Fibroblast of the conjunctiva (primary cell): ENCODE results near the gene CELA1.
A peak's percentile ranks its signal among the peaks of the same experiment; 100 is the strongest.

Experiments used
- DNase-seq: peaks from one replicate; pipeline ENCODE4 v3.0.0-alpha.2; 2010; ENCODE audit warnings: low read depth

CELA1 gene

DNA sequence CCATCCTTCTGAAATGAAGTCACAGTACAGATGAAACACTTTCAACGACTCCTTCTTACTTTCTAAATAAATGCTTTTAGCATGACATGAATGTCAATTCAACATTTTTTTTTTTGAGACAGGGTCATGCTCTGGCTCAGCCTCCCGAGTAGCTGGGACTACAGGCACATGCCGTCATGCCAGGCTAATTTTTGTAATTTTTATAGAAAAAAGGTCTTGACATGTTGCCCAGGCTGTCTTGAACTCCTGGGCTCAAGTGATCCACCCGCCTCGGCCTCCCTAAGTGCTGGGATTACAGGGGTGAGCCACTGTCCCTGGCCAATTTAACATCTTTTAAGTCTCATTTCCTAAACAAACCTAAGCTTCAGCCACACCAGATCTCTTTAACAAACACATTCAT lies 28.4 kb upstream of the CELA1 start:
- no peak for DNase-seq

DNA sequence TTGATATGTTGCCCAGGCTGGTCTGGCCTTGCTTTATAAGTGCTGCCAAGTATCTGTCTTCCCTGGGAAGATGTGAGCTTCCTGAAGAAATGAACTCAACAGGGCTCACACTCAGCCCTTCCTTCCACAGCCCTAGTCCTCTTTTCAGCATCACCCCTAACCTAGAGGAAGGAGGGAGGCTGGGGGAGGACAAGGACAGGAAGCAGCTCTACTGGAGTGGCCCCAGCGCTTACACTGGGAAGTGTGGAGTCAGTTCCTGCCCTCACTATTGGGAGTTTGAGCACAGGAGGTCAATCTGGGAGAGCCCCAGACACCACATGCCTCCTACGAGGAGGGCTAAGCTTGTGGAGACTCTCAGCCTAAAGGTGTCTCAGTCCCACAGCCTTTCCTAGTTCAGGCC lies 27.9 kb upstream of the CELA1 start:
- no peak for DNase-seq

DNA sequence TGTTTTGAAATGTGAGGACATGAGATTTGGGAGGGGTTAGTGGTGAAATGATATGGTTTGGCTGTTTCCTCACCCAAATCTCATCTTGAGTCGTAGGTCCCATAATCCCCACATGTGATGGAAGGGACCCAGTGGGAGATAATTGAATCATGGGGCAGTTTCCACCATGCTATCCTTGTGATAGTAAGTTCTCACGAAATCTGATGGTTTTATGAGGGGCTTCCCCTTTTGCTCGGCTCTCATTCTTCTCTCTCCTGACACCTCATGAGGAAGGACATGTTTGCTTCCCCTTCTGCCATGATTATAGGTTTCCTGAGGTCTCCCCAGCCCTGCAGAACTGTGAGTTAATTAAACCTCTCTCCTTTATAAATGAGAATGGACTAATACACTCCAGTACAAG lies 26.7 kb upstream of the CELA1 start:
- no peak for DNase-seq

DNA sequence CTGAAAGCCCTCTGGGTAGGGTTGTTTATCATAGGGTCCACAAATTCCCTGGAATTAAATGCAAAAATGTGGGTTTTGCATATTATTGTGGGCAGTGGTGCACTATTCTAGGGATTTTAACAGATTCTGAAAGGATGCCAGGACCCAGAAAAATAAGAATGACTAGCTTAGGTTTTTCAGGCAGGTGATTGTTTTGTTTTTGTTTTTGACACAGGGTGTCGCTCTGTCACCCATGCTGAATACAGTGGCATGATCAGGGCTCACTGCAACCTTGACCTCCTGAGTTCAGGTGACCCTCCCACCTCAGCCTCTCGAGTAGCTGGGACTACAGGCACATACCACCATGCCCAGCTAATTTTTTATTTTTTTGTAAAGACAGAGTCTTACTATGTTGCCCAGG lies 25.5 kb upstream of the CELA1 start:
- no peak for DNase-seq

DNA sequence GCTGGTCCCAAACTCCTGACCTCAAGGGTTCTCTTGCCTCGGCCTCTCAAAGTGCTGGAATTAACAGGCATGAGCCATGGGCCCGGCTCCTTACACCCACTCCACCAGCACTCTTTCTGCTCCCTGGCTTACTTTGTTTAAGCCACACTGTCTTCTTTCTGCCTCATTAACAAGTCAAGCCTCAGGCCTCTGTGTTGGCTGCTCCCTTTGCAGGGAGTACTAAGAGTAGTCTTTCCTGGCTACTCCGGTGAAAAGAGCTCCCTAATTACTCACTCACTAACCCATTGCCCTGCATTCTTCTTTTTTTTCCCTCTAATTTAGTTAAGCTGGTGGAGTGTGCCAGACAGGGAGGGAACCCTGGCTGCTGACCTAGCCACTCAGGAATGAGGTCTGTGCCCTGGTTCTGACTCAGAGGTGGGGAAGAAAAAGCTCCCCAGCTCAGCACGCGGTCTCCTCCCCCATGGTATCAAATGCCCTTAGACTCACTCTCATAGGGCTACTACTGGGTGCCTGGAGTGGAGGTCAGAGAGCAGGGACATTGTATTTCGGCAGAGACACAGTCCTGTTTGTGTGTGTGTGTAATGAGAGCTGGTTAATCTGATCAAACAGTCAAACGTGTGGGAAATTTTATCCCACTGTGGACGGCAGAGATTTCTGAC lies 24.9 kb upstream of the CELA1 start:
- DNase-seq = peak; percentile 91

DNA sequence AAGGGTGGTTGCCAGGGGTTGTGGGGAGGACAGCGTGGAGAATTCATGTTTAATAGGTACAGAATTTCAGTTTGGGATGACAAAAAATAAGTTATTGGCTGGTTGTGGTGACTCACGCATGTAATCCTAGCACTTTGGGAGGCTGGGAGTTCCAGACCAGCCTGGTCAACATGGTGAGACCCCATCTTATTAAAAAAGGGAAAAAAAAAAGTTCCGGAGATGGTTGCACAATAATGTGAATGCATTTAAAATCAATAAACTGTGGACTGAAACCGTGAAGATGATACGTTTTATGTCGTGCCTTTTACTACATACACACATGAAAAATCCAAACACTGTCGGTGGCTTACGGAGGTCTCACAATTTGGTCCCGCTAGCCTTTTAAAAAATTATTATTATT lies 24.2 kb upstream of the CELA1 start:
- DNase-seq = no peak

DNA sequence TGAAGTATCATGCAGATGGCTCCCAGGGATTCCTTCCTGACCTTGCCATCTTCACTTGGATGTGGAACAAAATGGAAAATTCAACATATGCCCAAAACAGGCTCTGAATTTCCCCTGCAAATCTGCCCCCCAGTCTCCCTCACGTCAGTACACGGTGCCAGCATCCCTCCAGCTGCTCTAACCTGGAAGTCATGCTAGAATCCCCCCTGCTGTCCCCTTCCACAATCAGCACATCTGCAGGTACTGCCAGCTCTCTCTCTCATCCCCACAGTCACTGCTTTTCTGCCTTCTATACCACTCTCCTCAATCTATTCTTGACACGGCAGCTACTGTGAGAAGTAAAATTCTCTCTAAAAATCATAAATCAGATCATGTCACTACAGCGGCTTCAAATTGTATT lies 23.1 kb upstream of the CELA1 start:
- DNase-seq = no peak

DNA sequence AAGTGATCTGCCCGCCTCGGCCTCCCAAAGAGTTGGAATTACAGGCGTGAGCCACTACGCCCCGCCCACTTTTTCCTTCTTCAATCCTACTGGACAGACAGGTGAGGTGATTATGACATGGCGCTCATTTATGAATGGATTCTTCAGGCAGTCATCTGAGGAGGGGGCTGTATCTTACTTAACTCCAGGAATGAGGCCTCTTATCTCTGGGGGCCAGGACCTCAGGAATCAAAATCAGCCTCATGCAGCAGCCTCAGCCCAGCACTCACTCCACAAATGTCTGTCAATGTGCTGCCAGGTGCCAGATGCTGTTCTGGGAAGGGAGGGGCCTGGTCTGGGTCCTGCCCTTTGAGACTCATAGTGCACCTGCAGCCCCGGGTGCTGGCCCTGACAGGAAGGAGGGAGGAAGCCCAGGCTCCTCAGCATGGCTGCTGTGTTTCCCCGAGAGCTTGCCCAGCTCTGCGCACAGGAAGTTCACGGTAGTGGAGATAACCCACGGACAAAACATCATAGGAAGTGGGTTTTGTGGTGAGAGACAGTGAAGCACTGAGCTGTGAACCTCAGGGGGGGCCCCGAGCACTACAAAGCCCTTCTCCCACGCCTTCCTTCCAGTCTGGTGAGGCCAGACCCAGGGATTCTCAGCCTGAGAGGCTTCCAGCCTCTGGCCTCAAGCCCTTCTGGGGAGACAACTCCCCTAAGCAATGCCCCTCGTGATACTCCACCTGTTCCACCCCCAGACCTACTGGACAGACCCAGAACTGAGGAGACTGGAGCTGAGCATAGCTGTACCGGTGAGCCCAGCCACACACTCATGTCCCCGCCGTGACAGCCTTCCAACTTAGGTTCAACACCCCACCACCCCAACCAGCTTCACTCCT lies 22.4 kb upstream of the CELA1 start:
- DNase-seq = no peak

DNA sequence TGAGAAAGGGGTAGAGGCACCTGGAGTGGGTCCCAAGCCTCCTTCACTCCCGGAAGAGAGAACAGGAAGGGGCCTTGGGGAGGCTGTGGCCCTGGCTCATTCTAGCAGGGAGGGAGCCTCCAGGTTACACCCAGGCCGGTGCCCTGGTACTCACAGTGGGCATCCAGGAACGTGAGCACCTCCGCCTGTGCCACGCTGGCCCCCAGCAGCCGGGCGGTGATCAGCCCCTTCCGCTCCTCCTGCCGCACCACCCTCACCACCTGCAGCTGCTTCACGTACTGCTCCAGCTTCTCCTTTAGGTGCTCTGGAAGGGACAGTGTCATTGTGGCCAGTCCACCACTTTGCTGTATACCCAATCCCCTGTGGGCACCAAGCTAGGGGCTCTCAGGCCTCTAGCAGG lies 18.8 kb upstream of the CELA1 start:
- no peak for DNase-seq

DNA sequence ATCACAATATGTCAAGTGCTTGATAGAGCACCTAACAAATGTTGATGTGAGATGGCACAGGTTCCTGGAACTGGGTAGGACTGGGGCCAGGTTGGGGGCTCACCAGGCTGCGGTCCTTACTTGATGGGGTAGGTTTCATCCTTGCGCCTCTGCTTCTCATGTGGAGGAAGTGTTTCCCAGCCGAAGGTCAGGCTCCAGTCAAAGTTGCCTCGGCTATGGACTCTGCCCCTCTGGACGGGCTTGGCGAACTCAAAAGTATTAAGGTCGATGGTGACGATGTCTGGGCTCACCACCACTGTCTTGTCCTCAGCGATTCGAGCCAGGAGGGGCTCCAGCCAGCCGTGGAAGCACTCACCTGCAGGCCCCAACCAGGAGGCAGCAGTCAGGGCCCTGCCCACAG lies 17.5 kb upstream of the CELA1 start:
- DNase-seq = no peak

DNA sequence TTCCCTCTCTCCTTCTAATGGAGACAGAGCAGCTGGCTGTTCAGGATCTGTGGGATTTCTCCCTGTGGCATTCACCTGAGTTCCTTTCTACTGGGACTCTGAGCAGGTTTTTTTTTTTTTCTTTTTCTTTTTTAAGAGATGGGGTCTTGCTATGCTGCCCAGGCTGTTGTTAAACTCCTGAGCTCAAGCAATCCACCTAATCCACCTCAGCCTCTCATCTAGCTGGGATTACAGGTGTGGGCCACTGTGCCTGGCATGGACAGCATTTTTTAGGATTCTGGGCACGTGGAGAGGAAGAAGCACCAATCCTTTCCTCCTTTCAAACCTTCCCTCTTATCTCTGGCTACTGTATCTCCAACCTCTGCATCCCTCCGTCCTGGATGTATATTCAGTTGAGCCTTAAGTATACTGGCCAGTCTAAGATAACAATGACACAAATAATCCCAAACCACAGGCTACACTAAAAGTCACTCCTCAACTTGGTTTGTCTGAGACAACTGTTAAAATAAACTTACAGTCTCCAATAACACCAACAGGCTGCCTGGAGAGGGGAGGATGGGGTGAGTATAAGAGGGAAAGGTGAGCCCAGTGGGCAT lies 16.4 kb upstream of the CELA1 start:
- DNase-seq = no peak

DNA sequence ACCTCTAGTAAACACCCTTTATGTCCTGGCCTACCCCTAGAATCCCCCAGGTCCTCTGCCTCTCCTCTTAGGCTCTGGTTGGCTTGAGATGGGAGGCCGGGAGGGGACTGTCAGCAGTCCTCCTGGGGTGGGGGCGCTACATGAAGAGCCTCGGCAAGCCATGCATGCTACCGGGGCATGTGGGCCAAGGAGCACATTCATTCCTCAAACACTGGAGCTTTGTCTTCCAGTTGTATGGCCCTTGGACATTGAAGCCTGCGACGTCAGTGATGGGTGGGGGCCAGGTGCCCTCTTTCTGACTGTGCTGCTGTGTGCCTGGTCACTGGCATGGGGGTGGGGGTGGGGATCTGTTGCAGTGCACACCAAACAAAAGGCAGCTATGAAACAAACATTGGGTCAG lies 15.8 kb upstream of the CELA1 start:
- DNase-seq = no peak

DNA sequence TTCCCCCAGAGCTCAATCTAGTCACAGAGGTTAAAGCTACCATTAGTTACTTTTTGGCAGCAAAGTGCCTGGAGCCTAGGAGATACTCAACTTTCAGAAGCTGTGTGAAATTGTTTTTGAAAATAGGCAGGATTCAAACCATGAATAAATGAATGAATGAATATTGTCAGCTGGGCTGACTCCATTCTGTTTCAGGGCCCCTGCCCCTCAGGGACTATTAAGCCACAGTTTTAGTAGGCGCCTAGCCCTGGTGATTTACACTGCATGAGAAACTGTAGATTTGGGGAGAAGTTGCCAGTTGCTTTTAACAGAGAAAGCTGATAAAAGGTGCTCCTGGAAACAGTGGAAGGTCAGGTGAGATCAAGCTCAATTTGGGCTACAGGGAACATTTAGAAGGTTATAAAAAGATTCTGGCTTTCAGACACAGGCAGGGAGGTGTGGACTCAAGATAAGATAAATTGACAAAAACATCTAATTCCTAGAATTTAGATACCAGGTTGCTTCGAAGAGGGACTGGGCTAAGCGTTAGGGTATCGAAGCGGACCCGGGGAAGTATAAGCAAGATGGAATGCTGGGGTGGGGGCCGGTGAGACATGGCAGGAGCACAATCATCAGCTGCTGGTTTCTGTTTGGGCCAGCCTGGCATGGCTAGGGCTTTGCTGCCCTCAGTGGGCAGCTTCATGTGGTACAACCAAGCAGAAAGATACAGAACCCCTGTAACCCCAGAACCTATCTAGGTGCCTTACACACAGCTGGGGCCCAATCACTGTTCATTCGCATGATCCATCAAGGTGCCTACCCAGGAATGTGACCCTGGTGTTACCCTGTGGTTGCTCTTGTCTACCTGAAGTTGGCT lies 14.9 kb upstream of the CELA1 start:
- DNase-seq = no peak

DNA sequence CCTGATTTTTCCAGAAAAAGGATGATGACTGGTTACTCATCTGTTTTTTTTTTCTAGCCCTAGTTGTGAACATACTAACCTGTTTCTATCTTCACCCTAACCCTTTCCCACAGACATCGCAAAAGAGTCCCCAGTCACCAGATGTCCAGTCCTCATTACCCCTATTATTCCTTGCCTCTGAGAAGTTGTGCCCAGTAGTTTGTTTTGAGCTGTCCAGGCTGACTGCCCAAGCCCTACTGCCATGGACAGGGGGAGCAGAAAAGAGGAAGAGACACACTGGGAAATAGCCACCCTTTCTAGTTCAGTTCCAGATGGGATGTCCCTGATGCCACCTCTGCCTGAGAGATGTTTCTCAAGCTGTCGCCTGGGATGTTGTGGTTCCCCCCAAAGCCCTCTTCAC lies 13.8 kb upstream of the CELA1 start:
- no peak for DNase-seq

DNA sequence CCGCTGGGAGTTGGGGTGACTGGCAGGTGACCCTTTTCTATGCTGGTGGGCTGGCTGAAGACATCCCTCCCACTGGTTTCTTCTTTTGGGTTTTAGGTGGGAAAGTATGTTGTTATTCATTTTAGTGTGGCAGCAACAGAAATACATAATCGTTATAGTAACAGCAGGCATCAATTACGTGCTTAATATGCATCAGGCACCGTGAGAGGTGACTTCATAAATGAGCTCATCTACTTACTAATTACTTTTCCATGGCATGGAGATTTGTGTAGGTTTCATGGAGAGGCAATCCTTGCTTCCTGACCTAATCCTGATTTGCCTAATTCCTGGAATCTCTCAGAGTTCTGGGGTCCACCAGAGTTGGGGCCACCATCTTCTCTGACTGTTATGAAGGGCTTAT lies 13.4 kb upstream of the CELA1 start:
- DNase-seq = no peak

DNA sequence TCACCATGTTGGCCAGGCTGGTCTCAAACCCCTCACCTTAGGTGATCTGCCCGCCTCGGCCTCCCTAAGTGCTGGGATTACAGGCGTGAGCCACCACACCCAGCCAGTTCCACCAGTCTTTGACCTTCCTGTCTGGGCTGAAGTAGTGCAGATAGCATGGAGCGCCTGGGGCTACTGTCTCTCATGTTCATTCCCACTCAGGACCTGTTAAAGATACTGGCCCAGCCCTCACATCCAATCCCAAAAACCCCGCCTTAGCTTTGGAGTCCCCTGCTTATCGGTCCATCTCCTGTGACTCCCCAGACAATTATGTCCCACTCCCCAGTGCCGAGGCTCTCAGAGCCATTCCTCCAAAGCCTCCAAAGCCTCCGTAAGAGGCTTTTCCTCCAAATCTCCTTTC lies 12.0 kb upstream of the CELA1 start:
- DNase-seq = no peak

DNA sequence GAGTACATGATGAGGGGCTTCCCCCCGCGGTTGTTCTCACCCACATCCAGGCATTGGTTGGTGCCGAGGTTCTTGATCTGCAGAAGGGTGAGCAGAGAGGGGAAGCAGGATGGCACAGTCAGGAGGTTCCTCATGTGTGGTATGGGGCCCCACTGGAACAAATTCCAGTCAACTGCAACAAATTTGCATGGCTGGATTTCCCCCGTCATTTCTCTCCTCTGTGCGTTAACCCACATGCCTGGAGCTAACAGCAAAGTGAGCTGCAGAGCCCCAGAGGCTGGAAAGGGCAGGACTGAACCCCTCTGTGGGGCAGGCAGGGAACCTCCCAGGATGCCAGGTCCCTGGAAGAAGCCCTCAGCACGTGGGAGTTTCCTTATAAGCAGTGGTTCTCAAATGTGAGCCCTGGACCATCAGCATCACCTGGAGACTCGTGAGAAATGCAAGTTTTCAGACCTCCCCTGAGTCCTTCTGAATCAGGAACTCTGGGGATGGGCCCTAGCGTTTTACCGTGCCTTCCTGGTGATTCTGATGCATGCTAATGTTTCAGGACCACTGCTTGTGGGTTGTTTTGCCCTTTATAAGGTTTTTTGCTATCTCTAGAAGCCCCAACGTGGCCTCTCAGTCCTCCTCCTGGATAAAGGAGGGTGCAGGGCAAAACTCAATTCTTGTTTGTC lies 11.0 kb upstream of the CELA1 start:
- DNase-seq = no peak

DNA sequence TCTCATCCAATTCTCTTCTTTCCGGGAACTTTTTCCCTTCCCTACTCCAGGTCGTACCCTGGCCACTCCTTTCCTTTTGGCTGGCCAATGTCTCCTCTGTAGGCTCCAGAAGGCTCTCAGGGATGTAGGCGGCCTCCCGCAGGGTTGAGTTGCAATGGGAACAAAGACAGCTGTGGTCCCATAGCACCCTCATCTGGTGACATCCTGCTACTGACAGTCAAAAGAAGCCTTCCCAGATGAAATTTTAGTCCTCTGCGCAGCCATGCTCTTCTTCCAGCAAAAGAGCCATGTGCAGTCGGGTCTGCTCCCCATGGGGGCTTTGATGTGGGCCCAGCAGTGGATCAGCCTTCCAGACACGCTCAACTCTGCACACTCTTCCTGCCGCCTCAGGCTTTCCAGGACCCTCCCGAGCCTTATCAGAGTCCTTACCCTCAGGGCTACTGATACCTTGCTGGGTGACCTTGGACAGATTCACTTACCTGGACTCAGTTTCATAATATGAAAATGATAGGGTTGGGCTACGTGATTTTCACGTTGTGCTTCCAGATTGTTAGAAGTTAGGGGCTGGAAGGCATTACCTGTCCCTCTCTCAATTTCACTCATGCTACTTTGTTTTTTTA lies 5.5 kb upstream of the CELA1 start:
- DNase-seq = peak; percentile 58

DNA sequence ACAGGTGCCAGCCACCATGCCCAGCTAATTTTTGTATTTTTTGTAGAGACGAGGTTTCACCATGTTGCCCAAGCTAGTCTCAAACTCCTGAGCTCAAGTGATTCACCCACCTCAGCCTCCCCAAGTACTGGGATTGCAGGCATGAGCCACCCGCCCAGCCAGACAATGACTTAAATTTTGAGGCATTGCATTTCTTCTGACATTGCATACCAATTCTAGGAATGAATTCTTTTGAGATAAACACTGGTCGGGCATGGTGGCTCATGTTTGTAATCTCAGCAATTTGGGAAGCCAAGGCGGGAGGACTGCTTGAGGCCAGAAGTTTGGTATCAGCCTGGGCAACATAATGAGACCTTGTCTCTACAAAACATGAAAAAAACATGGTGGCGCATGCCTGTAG lies 2.5 kb upstream of the CELA1 start:
- no peak for DNase-seq

DNA sequence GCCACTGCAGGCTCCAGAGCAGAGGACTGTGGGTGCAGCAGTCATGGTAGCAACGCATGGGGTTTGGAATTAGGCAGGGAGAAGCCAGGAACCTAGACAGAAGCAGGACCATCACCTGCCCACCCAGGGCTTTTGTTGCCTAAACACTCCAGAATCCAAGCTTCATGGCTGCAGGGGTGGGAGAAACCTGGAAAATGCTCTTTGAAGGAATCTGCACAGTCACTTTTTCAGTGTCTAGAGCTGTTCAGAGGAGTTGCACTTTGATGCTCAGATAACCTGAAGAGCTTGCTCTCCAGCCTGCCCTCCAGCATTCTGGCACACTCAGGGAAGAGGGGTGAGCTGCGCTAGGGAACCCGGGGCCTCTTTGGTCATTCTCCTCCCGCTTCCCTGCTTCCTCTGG lies 1.6 kb upstream of the CELA1 start:
- no peak for DNase-seq

DNA sequence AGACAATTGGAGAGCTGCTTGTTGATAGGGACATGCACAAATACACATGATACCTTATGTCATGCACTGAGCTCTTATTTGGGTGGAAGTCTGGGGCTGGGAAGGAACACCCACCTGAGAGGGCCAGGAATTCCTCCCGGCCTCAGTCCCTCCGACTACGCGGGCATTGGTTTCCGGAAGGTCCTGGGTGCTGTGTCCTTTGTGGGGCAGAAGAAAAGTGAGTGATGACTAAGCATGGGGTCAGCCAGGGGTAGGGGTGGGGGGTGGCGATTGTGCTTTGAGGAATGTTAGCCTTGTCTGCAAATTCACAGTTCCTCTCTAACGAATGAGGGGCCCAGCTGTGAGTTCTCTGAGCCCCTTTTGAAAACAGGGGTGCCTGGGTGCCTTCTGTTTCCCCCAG lies 798 bp downstream of the CELA1 start:
- DNase-seq = no peak

DNA sequence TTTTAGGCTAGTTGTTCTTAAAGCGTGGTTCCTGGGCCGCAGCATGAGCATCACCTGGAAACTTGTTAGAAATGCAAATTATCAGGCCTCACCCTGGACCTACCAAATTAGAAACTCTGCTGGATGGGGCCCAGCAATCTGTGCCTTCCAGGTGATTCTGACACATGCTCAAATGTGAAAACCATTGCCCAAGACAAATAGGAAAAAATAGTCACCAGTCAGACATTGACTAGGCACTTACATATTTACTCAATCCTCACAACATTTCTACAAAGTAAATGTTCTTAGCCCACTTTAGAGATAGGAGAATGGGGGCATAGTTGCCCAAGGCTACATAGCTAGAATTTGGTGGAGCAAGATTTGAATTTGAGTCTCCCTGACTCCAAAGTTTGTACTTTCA lies 3.3 kb downstream of the CELA1 start:
- no peak for DNase-seq
